ENCODE measurements around the gene RO60.

Gene RO60

DNA sequence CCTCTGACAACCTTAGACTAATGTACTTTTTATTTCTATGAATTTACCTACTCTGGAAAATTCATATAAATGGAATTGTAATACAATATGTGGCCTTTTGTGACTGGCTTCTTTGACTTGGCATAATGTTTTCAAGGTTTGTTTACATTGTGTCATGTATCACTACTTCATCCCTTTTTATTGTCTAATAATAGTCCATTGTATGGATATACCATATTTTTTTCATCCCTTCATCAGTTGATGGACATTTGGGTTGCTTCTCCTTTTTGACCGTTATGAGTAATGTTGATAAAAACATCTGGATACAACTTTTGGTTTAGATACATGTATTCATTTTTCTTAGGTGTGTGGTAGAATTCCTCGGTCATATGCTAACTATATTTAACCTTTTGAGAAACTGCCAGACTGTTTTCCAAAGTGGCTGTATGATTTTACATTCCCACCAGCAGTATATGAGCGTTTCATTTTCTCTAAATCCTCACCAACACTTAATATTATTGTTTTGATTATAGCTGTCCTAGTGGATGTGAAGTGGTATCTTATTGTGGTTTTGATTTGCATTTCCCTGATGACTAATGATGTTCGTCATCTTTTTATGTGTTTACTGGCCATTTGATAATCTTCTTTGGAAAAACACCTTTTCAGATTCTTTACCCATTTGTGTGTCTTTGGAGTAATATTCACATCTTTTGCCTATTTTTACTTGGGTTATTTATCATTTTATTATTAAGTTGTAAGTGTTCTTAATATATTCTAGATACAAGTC lies 3.5 kb downstream of the RO60 start:
- DNase-seq = no peak

- DNase-seq = no peak
Observed at GRCh38 chr1:193065954-193066353, 6.5 kb downstream of the RO60 start.

- DNase-seq = no peak
Observed at GRCh38 chr1:193066606-193067005, 7.2 kb downstream of the RO60 start.

DNA sequence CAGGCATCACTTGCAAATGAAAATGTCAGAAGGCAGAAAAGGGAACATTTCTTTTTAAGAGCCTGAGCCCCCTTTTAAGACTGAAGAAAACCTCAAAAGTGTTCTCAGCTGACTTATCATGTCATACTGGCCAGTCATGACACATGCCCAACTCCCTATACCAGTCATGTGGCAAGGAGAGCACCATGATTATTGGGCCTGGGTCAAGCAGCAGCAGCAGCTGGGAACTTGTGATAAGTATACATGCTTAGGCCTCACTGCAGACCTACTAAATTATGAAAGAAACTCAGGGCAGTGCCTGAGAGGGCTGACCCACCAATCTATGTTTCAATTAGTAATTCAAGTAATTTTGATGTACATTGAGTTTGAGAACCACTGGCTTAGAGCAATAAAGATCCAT lies 8.6 kb downstream of the RO60 start:
- no peak for DNase-seq

- DNase-seq = peak; percentile 39
Observed at GRCh38 chr1:193069748-193070385, 10.5 kb downstream of the RO60 start.

- DNase-seq = no peak
Observed at GRCh38 chr1:193070386-193070753, 11.0 kb downstream of the RO60 start.

DNA sequence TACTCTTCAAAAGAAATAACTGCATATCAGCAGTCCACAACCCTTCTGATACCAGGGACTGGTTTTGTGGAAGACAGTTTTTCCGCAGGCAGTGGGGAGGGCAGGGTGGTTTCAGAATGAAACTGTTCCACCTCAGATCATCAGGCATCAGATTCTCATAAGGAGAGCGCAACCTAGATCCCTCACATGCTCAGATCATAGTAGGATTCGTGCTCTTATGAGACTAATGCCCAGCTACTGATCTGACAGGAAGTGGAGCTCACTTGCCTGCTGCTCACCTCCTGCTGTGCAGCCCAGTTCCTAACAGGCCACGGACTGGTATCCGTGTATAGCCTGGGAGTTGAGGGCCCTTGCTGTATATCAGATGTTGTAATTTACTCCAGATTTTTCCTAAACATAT lies 11.5 kb downstream of the RO60 start:
- no peak for DNase-seq

DNA sequence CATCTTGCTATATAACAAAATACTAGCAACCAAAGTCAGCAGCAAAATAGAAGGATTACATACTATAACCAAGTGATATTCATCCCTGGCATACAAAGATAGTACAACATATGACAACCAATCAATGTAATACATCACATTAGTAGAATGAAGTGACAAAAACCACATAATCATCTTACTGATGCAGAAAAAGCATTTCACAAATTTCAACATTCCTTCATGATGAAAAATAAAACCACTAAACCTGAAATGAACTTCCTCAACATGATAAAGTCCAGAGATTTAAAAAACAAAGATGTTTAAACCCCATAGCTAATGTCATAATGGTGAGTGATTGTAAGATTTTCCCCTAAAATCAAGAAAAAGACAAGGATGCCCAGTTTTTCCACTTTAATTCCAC lies 18.6 kb downstream of the RO60 start:
- no peak for DNase-seq

- no peak for DNase-seq
Observed at GRCh38 chr1:193079187-193079586, 19.8 kb downstream of the RO60 start.

GRCh38 chr1:193083365-193084088 lies 24.1 kb downstream of the RO60 start:
- DNase-seq = no peak

GRCh38 chr1:193085263-193085662 lies 25.9 kb downstream of the RO60 start:
- no peak for DNase-seq

- DNase-seq = no peak
Observed at GRCh38 chr1:193086342-193086741, 26.9 kb downstream of the RO60 start.

DNA sequence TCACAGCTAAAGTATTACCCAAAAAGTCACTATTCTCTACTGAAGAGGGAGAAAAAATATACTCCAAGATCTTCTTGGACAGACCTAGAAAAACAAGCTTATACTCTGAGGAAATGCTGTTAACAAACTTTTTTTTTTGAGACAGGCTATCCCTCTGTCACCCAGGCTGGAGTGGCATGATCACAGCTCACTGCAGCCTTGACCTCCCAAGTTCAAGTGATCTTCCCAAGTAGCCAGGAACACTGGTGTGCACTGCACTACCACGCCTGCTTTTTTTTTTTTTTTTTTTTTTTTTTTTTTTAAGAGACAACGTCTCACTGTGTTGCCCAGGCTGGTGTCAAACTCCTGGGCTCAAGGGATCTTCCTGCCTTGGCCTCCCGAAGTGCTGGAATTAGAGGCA lies 28.5 kb downstream of the RO60 start:
- DNase-seq = no peak

DNA sequence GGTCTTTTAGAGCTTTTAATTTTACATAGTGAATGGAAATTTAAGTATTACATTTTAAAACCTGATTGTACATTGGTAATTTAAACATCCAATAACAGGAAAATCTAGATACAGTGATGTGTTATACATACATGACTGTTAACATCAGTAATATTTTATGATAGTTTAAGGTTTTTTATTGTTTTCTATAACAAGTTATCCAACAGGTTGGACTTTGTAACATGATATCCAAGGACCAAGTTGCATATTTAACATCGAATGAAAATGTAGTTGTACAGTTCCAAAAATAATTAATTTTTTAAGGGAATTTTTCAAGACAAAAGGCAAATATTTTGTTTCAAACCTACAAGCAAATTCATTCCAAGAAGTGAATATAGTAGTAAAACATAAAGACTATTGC lies 31.5 kb downstream of the RO60 start:
- no peak for DNase-seq

DNA sequence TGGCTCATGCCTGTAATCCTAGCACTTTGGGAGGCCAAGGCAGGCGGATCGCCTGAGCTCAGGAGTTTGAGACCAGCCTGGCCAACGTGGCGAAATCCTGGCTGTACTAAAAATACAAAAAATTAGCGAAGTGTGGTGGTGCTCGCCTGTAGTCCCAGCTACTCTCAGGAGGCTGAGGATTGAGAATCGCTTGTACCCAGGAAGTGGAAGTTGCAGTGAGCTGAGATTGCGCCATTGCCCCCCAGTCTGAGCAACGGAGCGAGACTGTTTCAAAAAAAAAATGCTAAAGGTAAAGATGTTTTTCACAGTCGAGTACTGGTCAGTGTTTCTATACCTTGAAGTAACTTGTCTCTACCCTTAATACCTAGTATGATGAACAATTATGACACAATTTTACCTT lies 34.7 kb downstream of the RO60 start:
- DNase-seq = no peak

DNA sequence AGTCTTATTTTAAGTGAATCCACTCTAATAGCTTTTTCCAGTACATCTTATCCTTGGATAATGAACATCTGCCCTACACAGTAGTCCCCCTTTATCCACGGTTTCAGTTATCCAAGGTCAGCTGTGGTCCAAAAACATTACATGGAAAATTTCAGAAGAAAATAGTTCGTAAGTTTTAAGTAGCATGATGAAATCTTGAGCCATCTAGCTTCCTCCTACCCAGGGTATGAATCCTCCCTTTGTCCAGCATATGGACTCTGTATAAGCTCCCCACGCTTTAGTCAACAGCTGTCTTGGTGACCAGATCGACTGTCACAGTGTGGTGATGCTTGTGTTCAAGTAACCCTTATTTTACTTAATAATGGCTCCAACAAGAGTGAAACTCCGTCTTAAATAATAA lies 43.2 kb downstream of the RO60 start:
- DNase-seq = no peak

- no peak for DNase-seq
Observed at GRCh38 chr1:193103759-193104501, 44.5 kb downstream of the RO60 start.

DNA sequence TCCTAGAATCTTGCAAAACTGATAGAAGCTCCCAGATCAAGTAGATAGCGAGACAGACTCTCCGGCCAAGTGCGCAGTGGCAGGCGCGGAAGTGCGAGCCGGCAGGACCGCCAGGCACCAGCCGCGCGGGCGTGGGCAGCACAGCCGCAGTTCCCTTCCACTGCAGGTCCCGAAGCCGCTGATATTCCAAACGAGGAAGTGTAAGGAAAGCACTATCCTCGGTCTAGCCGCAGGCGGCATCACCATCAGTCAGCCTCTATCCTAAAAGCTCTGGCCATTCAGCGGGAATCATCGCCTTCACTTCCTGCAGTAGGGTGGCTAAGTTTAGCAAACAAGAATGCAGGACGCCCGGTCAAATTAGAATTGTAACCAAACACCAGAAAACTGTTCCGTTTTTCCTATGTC lies 45.1 kb downstream of the RO60 start:
- DNase-seq = peak; percentile 23

GRCh38 chr1:193104907-193105820 lies 45.8 kb downstream of the RO60 start, which contains the start of gene GLRX2:
Gene GLRX2 (minus strand): TSS chr1:193105414. CDS start chr1:193105382, 32 bp downstream.
- peak; percentile 51 for DNase-seq

DNA sequence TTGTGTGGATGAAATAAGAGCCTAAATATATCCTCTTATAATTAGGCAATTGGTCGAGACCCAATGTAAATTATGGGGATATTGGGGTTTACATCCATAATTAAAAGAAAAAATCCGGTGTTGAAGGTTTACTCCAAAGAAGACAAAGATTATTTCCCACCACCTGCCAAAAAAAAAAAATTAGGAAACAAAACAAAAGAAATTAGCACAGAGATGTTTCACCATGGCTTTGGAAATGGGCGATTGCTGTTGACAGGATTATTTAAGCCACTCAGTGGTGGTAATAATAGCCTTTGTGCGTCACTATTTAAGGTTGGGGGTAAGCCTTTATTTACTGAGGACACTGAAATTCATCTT lies 46.4 kb downstream of the RO60 start:
- no peak for DNase-seq

DNA sequence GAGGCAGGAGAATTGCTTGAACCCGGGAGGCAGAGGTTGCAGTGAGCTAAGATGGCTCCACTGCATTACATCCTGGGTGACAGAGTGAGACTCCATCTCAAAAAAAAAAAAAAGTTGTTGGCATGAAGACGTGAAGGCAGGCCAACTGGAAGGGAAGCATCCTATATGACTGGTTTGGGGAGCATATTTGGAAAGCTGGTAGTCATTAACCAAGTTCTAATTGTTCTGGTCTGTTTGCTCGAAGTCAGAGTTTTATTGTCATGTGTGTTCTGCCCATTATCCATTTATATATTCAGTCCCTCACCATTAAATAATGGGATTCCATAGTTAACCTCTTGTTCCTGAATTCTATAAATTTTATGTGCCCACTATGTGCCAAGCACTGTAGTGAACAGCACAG lies 49.1 kb downstream of the RO60 start:
- no peak for DNase-seq
